ENCODE data around the gene ARF6.

DNA sequence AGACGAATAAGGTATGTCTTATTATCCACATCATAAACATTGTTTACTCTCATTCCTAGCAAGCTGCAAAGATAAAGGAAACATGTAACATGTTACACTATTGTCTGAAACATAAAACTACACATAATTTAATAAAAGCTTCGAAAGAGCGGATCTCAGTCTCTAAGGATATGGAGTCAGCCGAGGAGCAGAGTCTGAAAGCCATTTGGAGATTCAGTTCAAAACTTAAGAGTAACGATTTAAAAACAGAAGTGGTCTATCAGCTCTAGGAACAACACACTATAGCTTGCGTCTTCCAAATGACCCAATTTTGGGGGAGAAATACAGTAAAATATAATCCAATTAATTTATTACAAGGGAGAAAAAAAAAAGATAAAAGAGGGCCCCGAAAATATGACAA, 41.1 kb upstream of the ARF6 start:
- TF ChIP-seq, protein P1, sequence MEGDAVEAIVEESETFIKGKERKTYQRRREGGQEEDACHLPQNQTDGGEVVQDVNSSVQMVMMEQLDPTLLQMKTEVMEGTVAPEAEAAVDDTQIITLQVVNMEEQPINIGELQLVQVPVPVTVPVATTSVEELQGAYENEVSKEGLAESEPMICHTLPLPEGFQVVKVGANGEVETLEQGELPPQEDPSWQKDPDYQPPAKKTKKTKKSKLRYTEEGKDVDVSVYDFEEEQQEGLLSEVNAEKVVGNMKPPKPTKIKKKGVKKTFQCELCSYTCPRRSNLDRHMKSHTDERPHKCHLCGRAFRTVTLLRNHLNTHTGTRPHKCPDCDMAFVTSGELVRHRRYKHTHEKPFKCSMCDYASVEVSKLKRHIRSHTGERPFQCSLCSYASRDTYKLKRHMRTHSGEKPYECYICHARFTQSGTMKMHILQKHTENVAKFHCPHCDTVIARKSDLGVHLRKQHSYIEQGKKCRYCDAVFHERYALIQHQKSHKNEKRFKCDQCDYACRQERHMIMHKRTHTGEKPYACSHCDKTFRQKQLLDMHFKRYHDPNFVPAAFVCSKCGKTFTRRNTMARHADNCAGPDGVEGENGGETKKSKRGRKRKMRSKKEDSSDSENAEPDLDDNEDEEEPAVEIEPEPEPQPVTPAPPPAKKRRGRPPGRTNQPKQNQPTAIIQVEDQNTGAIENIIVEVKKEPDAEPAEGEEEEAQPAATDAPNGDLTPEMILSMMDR (IDR thresholded peaks at IDR 0.05; ENCODE audit: low read depth, low read length) = no peak
- no peak for TF ChIP-seq POLR2A (IDR thresholded peaks at IDR 0.05; ENCODE audit: extremely low read depth, insufficient read length)
- TF ChIP-seq, protein P2, sequence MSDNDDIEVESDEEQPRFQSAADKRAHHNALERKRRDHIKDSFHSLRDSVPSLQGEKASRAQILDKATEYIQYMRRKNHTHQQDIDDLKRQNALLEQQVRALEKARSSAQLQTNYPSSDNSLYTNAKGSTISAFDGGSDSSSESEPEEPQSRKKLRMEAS (IDR thresholded peaks at IDR 0.05; ENCODE audit: low read depth, low read length) = no peak

Data from NB4 (cell line).